ENCODE data around the gene PDE6C.

DNA sequence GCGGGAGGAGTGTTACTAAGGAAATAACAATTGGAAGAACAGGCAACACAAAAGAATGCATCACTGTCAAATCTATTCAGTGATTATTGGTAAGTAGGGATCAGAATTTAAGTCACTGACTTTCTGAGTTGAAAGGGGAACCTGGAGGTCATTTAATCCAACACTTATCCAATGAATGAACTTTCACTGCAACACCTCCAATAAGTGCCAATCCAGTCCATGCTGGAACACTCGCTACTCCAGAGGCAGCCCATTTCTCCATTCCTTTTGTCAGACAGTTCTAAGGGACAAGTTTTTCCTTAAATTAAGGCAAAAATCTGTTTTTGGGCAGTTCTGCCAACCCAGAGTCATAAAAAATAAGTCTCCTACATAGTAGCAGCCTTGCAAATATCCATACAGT, 60.6 kb downstream of the PDE6C start:
- no peak for TF ChIP-seq FOXM1 (IDR thresholded peaks at IDR 0.05; ENCODE audit: borderline replicate concordance, low read depth)
- TF ChIP-seq NFIC (IDR thresholded peaks at IDR 0.05): no peak
- TF ChIP-seq TAF1 (IDR thresholded peaks at IDR 0.05; ENCODE audit: low read depth): no peak
- TF ChIP-seq TCF12 (IDR thresholded peaks at IDR 0.05; ENCODE audit: low read depth): no peak
- TF ChIP-seq CEBPB (IDR thresholded peaks at IDR 0.05): no peak
- TF ChIP-seq CREB1 (IDR thresholded peaks at IDR 0.05; ENCODE audit: low read depth): no peak
- no peak for TF ChIP-seq EP300 (IDR thresholded peaks at IDR 0.05; ENCODE audit: borderline replicate concordance)

Data from Ishikawa (cell line).